B cell (primary cell): Measurements from ENCODE around the gene ISG20L2.

ENCODE experiments used
- CTCF ChIP-seq: fragments of 200-600 bp; IDR thresholded peaks from one replicate; pipeline ENCODE4 v1.8.0; 2022; ENCODE audit warnings: antibody characterized with exemption, mild to moderate bottlenecking
- EZH2 ChIP-seq: IDR thresholded peaks from 2 replicates; pipeline ENCODE4 v1.6.1; 2012; ENCODE audit warnings: borderline replicate concordance, low read depth, mild to moderate bottlenecking, moderate library complexity, low read length; ENCODE audit not compliant: insufficient read depth, poor library complexity, severe bottlenecking

GRCh38 chr1:156775799-156776198, 47.2 kb upstream of the ISG20L2 start:
- no peak for TF ChIP-seq CTCF
- TF ChIP-seq EZH2 = no peak
